SK-N-MC (cell line): ENCODE data around the gene GSK3B.
"Not testable (repeated sequence)": the region's sequence is repeated elsewhere in the genome, so short reads cannot be mapped to it uniquely, and the experiment has no call there.

Source experiments
- DNase-seq: peaks from one replicate; pipeline ENCODE4 v3.0.0-alpha.2; 2011; ENCODE audit warnings: low read depth, low spot score
- H3K27ac ChIP-seq: fragments of 200-600 bp; sonication (generic); 2 replicates; pipeline ENCODE4 v1.5.1; 2016; ENCODE audit warnings: mixed run types
- H3K36me3 ChIP-seq: fragments of 200-600 bp; sonication (generic); 2 replicates; pipeline ENCODE4 v1.6.1; 2017; ENCODE audit warnings: antibody characterized with exemption, low read length, mixed read lengths; ENCODE audit not compliant: insufficient read depth
- H3K4me3 ChIP-seq: fragments of 200-600 bp; sonication (generic); 2 replicates; pipeline ENCODE4 v1.5.1; 2016
- H3K9ac ChIP-seq: fragments of 200-600 bp; sonication (generic); 2 replicates; pipeline ENCODE4 v1.8.0; 2017; ENCODE audit warnings: mixed run types, mixed read lengths; ENCODE audit not compliant: insufficient read length
- H3K9me3 ChIP-seq: fragments of 200-600 bp; sonication (generic); 2 replicates; pipeline ENCODE4 v1.6.1; 2017; ENCODE audit warnings: low read depth, mild to moderate bottlenecking, antibody characterized with exemption, low read length, moderate library complexity, mixed read lengths
- EZH2 ChIP-seq: fragments of 200-600 bp; sonication (generic); IDR thresholded peaks from one replicate; pipeline ENCODE4 v1.6.1; 2017; ENCODE audit warnings: antibody characterized with exemption
- FOXP2 ChIP-seq: optimal IDR thresholded peaks from 2 replicates; pipeline ENCODE3; 2011; ENCODE audit warnings: mild to moderate bottlenecking, moderate library complexity; ENCODE audit not compliant: insufficient read depth; ENCODE audit errors: extremely low read length, control extremely low read depth
- POLR2AphosphoS5 ChIP-seq: IDR thresholded peaks from 2 replicates; pipeline ENCODE4 v1.6.1; 2012; ENCODE audit warnings: mild to moderate bottlenecking, low read depth, low read length, borderline replicate concordance

GSK3B gene

GRCh38 chr3:120057626-120058025 lies 36.6 kb downstream of the GSK3B start:
- TF ChIP-seq EZH2 (no peak), FOXP2 (no peak), POLR2AphosphoS5 (no peak)
- Histone ChIP-seq H3K36me3 (peaks cover 5% of the 10 kb centered on the region; the same call in 1 of the 2 replicates), H3K4me3 (no peak overlapping the region), H3K9me3 (no peaks in the 10 kb centered on the region), H3K9ac (no peak overlapping the region), H3K27ac (no peak overlapping the region)
- DNase-seq = no peak

- no peak overlapping the region for H3K27ac ChIP-seq
- no peak overlapping the region for H3K9ac ChIP-seq
- H3K36me3 ChIP-seq = peaks cover 5% of the 10 kb centered on the region; the same call in 1 of the 2 replicates
- no peak for TF ChIP-seq EZH2
- no peak for TF ChIP-seq POLR2AphosphoS5
- no peak for TF ChIP-seq FOXP2
- H3K9me3 ChIP-seq = no peaks in the 10 kb centered on the region
- H3K4me3 ChIP-seq = no peak overlapping the region
- DNase-seq = no peak
Measured at GRCh38 chr3:120057029-120057428, 37.2 kb downstream of the GSK3B start.

- DNase-seq, H3K36me3 ChIP-seq, H3K4me3 ChIP-seq: not testable (repeated sequence)
Measured at GRCh38 chr3:120053647-120054046, 40.6 kb downstream of the GSK3B start.

GRCh38 chr3:120052677-120053076 lies 41.6 kb downstream of the GSK3B start:
- Histone ChIP-seq H3K4me3 (no peak overlapping the region), H3K9ac (no peak overlapping the region), H3K27ac (no peak overlapping the region), H3K36me3 (peaks cover 5% of the 10 kb centered on the region; the same call in 1 of the 2 replicates), H3K9me3 (no peaks in the 10 kb centered on the region)
- TF ChIP-seq EZH2 = no peak
- TF ChIP-seq POLR2AphosphoS5 = no peak
- TF ChIP-seq FOXP2 = no peak
- no peak for DNase-seq

More at GRCh38 chr3:120053647-120054046, 40.6 kb downstream of the GSK3B start:
- not testable (repeated sequence) for H3K9ac ChIP-seq, H3K27ac ChIP-seq, H3K9me3 ChIP-seq

- Histone ChIP-seq H3K9me3 (no peaks in the 10 kb centered on the region), H3K9ac (no peak overlapping the region), H3K36me3 (peaks cover 3% of the 10 kb centered on the region; the same call in 1 of the 2 replicates), H3K4me3 (no peak overlapping the region), H3K27ac (no peak overlapping the region)
- TF ChIP-seq EZH2 (no peak), POLR2AphosphoS5 (no peak), FOXP2 (no peak)
- DNase-seq = no peak
Measured at GRCh38 chr3:120052225-120052624, 42.0 kb downstream of the GSK3B start.

GRCh38 chr3:120051570-120051969 lies 42.7 kb downstream of the GSK3B start:
- not testable (repeated sequence) for DNase-seq, H3K4me3 ChIP-seq, H3K9ac ChIP-seq, H3K27ac ChIP-seq, H3K9me3 ChIP-seq, H3K36me3 ChIP-seq

- Histone ChIP-seq H3K4me3 (no peak overlapping the region), H3K9ac (no peak overlapping the region), H3K36me3 (peaks cover 3% of the 10 kb centered on the region; the same call in 1 of the 2 replicates), H3K9me3 (no peaks in the 10 kb centered on the region), H3K27ac (no peak overlapping the region)
- TF ChIP-seq POLR2AphosphoS5 (no peak), FOXP2 (no peak), EZH2 (no peak)
- no peak for DNase-seq
Measured at GRCh38 chr3:120049881-120050539, 44.2 kb downstream of the GSK3B start.

- no peaks in the 10 kb centered on the region for H3K9me3 ChIP-seq
- no peak for TF ChIP-seq EZH2
- no peak for DNase-seq
- no peak overlapping the region for H3K4me3 ChIP-seq
- no peak overlapping the region for H3K27ac ChIP-seq
- no peaks in the 10 kb centered on the region; the same call in 1 of the 2 replicates for H3K36me3 ChIP-seq
- H3K9ac ChIP-seq = no peak overlapping the region
Measured at GRCh38 chr3:120049072-120049471, 45.2 kb downstream of the GSK3B start.

- no peak overlapping the region for H3K4me3 ChIP-seq
- DNase-seq = no peak
- H3K36me3 ChIP-seq = no peaks in the 10 kb centered on the region; the same call in 1 of the 2 replicates
- no peaks in the 10 kb centered on the region for H3K9me3 ChIP-seq
- H3K9ac ChIP-seq = no peak overlapping the region
- no peak overlapping the region for H3K27ac ChIP-seq
- TF ChIP-seq POLR2AphosphoS5 = no peak
- no peak for TF ChIP-seq EZH2
- TF ChIP-seq FOXP2 = no peak
Measured at GRCh38 chr3:120048355-120049041, 45.7 kb downstream of the GSK3B start.
